Neutrophil (primary cell): ENCODE results near the gene GSS.

Source experiments
- H3K27ac ChIP-seq: fragments of 200-600 bp; sonication (generic); 2 replicates; pipeline ENCODE4 v1.5.1; 2016; ENCODE audit warnings: mild to moderate bottlenecking, moderate library complexity
- H3K27me3 ChIP-seq: fragments of 200-600 bp; sonication (generic); 2 replicates; pipeline ENCODE4 v1.6.0; 2016; ENCODE audit warnings: mild to moderate bottlenecking
- H3K36me3 ChIP-seq: fragments of 200-600 bp; sonication (generic); 2 replicates; pipeline ENCODE4 v1.5.1; 2017
- H3K4me1 ChIP-seq, 2 experiments: fragments of 200-600 bp in 1 of 2; sonication (generic) in 1 of 2; 1 replicate in 1 of 2; 2 replicates in 1 of 2; pipeline versions ENCODE4 v1.5.1 to v1.6.1; 2013 to 2016; ENCODE audit warnings: low read depth in 1 of 2, low read length in 1 of 2, mild to moderate bottlenecking in 1 of 2, moderate library complexity in 1 of 2; ENCODE audit not compliant: control insufficient read depth in 1 of 2, insufficient read depth in 1 of 2
- H3K4me3 ChIP-seq, 2 experiments: fragments of 200-600 bp in 1 of 2; sonication (generic) in 1 of 2; 1 replicate in 1 of 2; 2 replicates in 1 of 2; pipeline ENCODE4 v1.5.1; 2013 to 2016; ENCODE audit warnings: low read depth in 1 of 2, low read length in 1 of 2, mild to moderate bottlenecking in 1 of 2, moderate library complexity in 1 of 2
- H3K9me3 ChIP-seq: fragments of 200-600 bp; sonication (generic); 2 replicates; pipeline ENCODE4 v1.5.1; 2016
- TF ChIP-seq, protein P1 (sequence below): fragments of 200-600 bp; sonication (generic); IDR thresholded peaks from 2 replicates; pipeline ENCODE4 v1.5.1; 2016; ENCODE audit warnings: antibody characterized with exemption

The GSS gene

DNA sequence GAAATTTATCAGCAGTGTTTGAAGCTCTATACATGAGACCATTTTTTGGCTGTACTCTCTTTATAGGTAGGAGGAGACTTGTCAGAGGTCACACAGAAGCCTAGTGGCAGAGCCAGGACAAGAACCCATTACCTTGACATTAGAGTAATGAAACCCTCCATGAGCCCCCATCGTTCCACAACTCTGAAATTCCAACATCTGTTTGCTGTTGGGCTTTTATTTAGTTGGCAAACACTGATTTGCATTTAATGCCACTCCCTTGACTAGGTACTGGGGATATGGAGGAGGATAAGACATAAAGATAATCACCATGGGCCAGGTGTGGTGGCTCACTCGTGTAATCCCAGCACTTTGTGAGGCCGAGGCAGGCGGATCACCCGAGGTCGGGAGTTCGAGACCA, 1.6 kb downstream of the GSS start:
- H3K27ac ChIP-seq = no peak overlapping the region
- H3K27me3 ChIP-seq = no peaks in the 10 kb centered on the region
- H3K36me3 ChIP-seq = no peaks in the 10 kb centered on the region
- TF ChIP-seq, protein P1, sequence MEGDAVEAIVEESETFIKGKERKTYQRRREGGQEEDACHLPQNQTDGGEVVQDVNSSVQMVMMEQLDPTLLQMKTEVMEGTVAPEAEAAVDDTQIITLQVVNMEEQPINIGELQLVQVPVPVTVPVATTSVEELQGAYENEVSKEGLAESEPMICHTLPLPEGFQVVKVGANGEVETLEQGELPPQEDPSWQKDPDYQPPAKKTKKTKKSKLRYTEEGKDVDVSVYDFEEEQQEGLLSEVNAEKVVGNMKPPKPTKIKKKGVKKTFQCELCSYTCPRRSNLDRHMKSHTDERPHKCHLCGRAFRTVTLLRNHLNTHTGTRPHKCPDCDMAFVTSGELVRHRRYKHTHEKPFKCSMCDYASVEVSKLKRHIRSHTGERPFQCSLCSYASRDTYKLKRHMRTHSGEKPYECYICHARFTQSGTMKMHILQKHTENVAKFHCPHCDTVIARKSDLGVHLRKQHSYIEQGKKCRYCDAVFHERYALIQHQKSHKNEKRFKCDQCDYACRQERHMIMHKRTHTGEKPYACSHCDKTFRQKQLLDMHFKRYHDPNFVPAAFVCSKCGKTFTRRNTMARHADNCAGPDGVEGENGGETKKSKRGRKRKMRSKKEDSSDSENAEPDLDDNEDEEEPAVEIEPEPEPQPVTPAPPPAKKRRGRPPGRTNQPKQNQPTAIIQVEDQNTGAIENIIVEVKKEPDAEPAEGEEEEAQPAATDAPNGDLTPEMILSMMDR = no peak
- peaks cover 16 to 17% of the 10 kb centered on the region in 2 experiments for H3K4me1 ChIP-seq
- H3K4me3 ChIP-seq = no peak overlapping the region
- H3K9me3 ChIP-seq = no peaks in the 10 kb centered on the region

DNA sequence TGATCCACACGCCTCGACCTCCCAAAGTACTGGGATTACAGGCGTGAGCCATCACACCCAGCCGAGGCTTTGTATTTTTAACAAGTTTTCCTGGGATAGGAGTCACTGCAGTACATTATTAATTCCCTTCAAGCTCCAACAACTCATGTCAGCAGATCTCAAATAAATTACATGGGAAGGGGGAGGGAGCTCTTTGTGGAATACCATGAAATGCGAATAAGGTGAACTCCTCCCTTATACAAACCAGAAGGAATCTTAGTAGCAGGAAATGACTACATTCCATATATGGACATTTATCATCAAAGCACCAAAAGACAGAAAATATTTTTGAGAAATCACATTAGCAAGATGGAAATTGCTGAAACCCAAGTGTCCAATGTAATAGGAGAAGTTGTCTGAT, 2.9 kb downstream of the GSS start:
- Histone ChIP-seq H3K27me3 (no peaks in the 10 kb centered on the region), H3K4me3 (no peak overlapping the region), H3K36me3 (no peaks in the 10 kb centered on the region), H3K9me3 (no peaks in the 10 kb centered on the region), H3K4me1 (peaks cover 16 to 17% of the 10 kb centered on the region in 2 experiments), H3K27ac (no peak overlapping the region)
- TF ChIP-seq, protein P1 = no peak

DNA sequence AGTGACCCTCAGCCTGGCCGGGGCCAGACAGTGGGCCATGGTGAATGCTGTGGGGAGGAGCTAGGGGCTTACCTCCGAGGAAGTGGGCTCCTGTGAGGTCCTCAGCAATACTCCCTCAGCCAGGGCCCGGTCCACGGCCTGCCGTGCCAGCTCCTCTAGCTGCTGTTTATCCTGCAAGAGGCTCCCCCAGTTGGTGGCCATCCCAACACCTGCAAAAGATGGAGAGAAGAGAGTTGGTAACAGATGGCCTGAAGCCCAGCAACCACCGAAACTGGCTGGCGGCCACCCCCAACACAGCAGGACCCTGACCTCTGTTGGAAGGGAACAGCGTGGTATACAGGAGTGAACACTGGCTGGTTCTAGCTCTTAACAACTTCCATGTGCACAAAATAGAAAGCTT, 4.0 kb downstream of the GSS start:
- no peaks in the 10 kb centered on the region for H3K36me3 ChIP-seq
- no peaks in the 10 kb centered on the region for H3K27me3 ChIP-seq
- peaks cover 16 to 17% of the 10 kb centered on the region in 2 experiments for H3K4me1 ChIP-seq
- H3K9me3 ChIP-seq = no peaks in the 10 kb centered on the region
- TF ChIP-seq, protein P1 = no peak
- no peak overlapping the region for H3K27ac ChIP-seq
- H3K4me3 ChIP-seq = no peak overlapping the region

DNA sequence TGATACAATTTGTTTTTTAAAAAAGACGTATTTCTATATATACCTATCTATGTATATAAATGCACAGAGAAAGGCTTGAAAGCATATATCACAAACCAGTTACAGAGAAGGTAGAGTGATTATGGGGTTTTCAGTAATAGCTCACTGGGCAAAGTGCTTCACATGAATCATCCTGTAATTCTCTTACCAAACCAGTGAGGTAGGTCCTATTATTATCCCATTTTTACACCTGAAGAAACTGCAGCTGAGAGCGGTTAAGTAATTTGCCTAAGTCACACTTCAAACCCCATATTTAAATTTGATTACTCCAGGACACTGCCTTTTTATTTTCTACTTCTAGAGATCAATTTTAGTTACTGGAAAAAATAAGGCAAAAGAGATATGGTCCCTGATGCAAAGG, 4.4 kb downstream of the GSS start:
- Histone ChIP-seq H3K4me1 (peaks cover 14 to 16% of the 10 kb centered on the region in 2 experiments), H3K27me3 (no peaks in the 10 kb centered on the region), H3K36me3 (no peaks in the 10 kb centered on the region), H3K9me3 (no peaks in the 10 kb centered on the region), H3K27ac (no peak overlapping the region), H3K4me3 (no peak overlapping the region)
- TF ChIP-seq, protein P1 = no peak

DNA sequence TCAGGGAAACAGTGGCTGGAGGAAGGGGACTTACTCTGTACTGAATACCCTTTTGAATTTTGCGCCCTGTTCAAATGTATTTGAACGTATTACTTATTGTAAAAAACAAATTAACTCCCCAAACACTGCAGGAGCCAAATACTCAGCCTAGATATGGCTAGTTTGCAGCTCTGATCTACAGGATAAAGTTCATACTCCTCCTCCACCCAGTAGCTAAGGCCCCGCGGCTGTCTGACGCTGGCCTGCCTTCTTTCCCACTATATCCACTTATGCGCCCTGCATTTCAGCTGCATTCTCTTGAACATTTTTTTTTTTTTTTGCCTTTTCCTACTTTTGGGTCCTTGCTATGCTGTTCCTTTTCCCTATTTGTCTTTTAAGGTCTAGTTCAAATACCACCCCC, 6.5 kb downstream of the GSS start:
- no peaks in the 10 kb centered on the region for H3K27me3 ChIP-seq
- H3K4me1 ChIP-seq = no peaks in the 10 kb centered on the region
- TF ChIP-seq, protein P1 = no peak
- H3K4me3 ChIP-seq = no peak overlapping the region
- H3K36me3 ChIP-seq = no peaks in the 10 kb centered on the region
- H3K9me3 ChIP-seq = no peaks in the 10 kb centered on the region
- no peak overlapping the region for H3K27ac ChIP-seq

DNA sequence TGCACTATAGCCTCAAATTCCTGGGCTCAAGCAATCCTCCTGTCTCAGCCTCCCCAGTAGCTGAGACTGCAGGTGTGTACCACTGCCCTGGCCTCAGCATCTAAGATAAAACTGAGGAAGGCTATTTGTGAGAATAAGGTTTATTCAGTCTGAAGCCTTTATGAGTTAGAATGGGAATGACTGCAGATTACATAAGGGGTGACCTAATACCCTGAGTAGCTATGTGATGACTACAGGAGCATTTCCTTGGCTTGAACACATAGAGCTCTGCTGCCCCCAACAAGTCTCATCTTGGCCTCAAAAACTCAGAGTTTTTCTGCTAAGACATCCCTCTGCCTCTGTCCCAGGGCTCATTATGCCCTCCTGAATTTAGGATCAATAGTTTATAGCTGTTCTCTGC, 7.6 kb downstream of the GSS start:
- TF ChIP-seq, protein P1 = no peak
- Histone ChIP-seq H3K9me3 (no peaks in the 10 kb centered on the region), H3K4me3 (no peak overlapping the region), H3K36me3 (peaks cover 1% of the 10 kb centered on the region), H3K27ac (no peak overlapping the region), H3K4me1 (no peaks in the 10 kb centered on the region), H3K27me3 (no peaks in the 10 kb centered on the region)
